GM19023 (cell line): ENCODE data around the gene LGR6.
"Not testable (repeated sequence)": the region's sequence is repeated elsewhere in the genome, so short reads cannot be mapped to it uniquely, and the experiment has no call there.

ENCODE experiments used
- ATAC-seq: cut with Tn5 transposase; IDR thresholded peaks from one replicate; pipeline ENCODE4 v1.9.1; 2021; ENCODE audit warnings: mild to moderate bottlenecking, moderate library complexity; ENCODE audit not compliant: unreplicated experiment

Gene LGR6

DNA sequence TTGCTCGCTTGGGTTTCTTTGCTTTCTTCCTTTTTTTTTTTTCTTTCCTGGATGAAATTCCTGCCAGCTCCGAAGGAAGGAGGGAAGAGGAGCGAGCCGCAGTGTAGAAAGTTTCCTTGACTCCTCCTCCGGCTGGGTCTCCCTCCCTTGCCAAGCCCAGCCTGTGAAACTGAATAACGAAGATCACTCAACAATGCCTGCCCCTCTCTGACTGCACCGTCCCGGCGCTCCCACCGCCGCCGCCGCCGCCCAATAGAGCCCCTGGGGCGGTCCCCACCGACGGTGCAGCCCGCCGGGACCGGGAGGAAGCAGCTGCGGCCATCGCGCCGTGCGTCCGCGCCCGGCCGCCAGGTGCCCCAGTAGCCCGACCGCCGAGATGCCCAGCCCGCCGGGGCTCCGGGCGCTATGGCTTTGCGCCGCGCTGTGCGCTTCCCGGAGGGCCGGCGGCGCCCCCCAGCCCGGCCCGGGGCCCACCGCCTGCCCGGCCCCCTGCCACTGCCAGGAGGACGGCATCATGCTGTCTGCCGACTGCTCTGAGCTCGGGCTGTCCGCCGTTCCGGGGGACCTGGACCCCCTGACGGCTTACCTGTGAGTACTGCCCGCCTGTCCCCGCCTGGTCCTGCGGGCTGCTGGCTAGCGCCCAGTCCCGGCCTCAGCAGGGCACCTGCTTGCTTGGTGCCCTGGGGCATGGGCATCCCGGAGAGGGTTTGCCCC is at the start of gene LGR6:
TSS of gene LGR6 (plus strand) at position 186 of the 714 bp plus-strand sequence. CDS start at position 377, 191 bp downstream.
- ATAC-seq = no peak

DNA sequence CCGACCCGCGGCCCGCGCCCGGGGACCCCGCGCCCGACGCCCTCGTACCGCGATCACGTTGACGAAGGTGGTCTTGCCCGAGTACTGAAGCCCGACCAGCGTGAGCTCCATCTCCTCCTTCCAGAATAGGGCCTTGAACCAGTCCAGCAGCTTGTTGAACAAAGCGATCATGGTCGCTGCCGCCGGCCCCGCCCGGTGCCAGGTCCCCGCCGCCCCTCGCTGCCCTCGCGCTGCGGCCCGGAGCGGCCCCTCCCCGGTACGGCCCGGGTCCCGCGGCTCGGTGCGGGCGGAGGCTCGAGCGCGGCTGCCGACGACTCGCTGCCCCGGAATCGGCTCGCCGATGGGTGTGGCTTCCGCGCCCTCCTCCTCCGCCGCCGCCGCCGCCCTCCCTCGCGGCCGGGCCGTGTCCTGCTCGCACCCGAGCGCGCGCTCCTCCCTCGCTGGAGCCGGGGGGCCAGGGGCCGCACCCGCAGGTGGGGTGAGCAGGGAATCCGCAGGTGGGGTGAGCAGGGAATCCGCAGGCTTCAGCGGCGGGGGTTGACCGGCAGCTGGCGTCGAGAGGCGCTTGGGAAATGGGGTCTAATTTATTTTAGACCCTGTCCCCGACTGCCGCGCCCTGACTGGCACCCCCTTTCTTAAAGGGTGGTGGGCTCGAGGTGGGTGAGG is 49.1 kb upstream of the LGR6 start, which contains the start of gene ARL8A:
TSS of gene ARL8A (minus strand) at position 336 of the 666 bp plus-strand sequence. CDS start at position 171, 165 bp downstream.
- peak; percentile 68 for ATAC-seq

GRCh38 chr1:202145068-202145743 is 48.4 kb upstream of the LGR6 start:
- ATAC-seq = no peak

GRCh38 chr1:202145744-202146140 is 47.9 kb upstream of the LGR6 start:
- not testable (repeated sequence) for ATAC-seq

DNA sequence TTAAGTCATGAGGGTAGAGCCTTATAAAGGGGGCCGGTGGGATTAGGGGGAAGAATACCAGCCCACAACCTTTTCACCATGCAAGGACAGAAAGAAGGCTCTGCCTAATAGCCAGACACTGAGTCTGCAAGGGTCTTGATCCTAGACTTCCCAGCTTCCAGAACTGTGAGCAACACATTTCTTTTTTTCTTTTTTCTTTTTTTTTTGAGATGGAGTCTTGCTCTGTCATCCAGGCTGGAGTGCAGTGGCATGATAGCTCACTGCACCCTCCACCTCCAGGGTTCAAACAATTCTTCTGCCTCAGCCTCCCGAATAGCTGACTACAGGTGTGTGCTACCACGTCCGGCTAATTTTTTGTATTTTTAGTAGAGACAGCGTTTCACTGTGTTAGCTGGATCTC is 47.3 kb upstream of the LGR6 start:
- no peak for ATAC-seq

DNA sequence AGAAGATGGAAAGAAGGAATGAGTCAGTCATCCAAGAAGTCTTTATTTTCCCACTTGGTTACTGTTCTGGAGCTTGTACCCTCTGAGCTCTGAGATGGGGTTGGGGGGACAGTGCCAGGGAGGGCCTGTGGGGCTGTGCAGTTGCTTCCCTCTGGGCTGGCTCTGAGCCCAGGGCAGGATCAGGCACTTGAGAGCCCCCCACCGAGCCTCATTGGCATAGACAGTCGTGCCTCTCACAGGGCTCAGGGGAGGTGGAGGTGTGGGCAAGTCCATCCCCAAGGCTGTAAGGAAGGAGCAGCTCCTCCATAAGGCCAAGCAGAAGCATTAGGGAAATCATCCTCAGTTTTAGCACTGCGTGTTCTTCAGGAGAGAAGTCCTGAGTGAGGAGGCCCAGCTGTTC is 46.6 kb upstream of the LGR6 start:
- ATAC-seq = no peak

GRCh38 chr1:202148391-202148790 is 45.2 kb upstream of the LGR6 start:
- no peak for ATAC-seq

DNA sequence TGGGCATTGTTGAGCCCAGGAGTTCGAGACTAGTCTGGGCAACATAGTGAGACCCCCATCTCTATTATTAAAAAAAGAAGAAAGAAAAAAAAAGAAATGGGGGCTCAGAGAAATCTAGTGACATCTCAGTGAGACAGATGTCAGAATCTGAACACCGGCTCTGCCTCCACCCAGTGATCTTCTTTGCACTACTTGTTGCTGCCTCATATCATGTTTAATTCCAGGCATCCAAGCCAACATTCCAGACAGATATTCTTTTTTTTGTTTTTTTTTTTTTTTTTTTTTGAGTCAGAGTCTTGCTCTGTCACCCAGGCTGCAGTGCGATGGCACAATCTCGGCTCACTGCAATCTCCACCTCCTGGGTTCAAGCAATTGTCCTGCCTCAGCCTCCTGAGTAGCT is 44.0 kb upstream of the LGR6 start:
- no peak for ATAC-seq

DNA sequence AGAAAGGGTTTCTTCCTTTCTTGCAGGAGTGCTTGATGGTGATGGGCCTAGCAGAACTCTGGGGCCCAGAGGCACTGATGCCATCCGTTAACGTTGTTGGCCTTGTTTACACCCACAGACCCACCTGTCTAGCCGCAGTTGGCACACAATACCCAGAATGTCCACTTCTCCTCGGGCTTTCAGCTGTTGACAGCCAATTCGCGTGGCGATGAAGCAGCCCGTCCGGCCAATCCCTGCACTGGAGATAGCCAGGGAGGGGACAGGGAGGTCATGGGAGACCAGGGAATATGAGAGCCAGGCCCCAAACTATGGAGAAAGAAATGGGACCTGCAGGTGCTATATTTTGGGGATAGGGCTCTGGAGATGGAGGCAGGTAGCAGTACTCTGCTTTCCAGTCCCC is 43.4 kb upstream of the LGR6 start:
- no peak for ATAC-seq

GRCh38 chr1:202150602-202151001 is 43.0 kb upstream of the LGR6 start:
- ATAC-seq = no peak

- ATAC-seq = no peak
Observed at GRCh38 chr1:202151045-202151444, 42.6 kb upstream of the LGR6 start.

- no peak for ATAC-seq
Observed at GRCh38 chr1:202152399-202152798, 41.2 kb upstream of the LGR6 start.

- no peak for ATAC-seq
Observed at GRCh38 chr1:202153284-202153683, 40.3 kb upstream of the LGR6 start.

DNA sequence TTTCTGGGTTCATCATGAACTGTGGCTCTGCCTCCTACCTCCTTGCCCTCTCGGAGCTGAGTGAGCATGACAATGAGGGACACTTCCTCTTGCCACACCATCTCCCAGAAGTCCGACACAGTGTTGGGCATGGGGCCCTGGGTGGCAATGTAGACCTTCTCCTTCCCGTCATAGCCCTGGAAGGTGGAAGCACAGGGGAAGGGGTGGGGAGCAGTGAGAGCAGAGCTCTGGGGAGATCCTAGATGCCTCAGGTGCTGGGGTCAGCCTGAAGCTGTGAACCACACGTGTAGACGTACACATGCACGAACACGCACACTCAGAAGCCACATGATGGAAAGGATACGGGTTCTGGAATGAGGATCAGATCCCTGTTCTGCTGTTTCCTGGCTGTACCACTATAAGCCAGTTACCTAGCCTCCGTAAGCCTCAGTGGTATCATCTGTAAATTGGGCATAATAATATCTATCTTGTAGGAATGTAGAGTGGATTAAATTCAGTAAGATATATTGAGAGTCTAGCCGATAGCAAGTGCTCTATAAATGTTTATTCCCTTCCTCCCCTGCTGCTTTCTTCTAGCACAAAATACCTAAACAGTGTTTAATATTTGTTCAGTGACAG is 39.3 kb upstream of the LGR6 start:
- ATAC-seq = no peak

DNA sequence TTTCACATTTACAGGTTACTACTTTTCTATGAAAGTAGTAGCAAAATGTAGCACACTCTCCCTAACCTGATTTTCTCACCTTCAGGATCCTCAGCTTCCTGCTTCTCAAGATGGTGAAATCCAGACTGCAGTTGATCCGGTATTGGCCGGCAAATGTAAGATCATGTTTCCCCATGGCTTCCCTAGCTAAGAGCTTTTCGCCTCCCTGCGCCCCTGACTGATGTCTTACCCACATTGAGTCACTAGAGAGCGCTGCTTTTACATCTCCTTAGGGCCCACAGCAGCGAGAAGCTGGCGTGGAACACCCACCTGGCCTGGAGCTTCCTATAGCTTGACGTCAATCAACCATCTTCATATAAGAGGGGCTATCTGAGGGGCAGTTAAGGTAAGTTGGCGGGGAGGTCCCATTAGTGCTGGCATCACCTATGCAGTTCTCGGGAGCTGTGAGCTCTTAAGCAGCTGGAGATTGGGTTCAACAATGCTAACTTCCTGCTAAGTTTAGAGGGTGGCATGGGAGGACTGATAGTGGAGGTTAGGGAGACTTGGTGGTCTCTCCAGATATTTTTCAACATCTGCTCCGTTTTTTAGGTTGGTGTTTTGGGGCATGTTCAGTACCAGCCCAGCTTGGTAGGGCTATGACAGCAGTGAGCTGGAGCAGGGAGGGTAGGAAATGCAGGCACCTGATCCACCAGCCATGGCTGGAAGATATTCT is 38.7 kb upstream of the LGR6 start:
- no peak for ATAC-seq

DNA sequence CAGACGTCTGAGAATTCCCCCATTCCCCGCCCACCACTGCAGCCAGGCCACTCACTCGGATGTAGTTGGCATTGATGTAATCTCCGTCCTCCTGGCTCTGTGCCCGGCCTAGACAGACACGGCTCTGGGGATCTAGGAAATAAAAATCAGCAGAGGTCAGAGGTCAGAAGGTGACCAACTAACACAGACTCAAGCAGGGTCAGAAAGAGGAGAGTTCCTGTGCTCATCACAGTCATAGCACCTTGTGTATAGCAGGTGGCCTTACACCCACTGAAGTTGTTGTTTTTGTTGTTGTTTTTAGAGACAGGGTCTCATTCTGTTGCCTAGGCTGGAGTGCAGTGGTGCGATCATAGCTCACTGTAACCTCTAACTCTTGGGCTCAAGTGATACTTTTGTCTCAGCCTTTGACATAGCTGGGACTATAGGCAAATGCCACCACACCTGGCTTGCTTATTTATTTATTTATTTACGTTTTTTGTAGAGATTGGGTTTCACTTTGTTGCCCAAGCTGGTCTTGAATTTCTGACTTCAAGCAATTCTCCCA is 38.0 kb upstream of the LGR6 start:
- ATAC-seq = no peak

- ATAC-seq = no peak
Observed at GRCh38 chr1:202156590-202156989, 37.0 kb upstream of the LGR6 start.

DNA sequence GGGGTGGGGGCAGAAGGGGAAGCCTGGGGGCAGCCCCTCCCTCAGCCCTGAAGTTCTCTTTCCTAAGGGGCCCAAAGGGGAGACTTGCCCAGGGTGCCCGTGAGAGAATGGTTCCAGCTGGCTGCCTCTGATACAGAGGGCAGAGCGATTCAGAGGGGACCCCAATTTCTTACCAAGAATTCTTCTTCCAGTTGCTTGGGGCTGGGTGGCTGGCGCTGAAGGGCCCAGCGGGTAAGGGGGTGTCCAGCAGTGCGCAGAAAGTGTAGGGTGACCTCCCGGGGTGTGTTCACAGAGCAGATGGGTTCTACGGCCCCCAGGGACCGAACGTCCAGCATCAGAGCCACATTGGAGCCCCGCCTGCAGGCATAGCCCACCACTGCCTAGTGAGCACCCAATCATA is 35.7 kb upstream of the LGR6 start:
- ATAC-seq = no peak

GRCh38 chr1:202158810-202159533 is 34.6 kb upstream of the LGR6 start:
- no peak for ATAC-seq
